Measurements from ENCODE around the gene CUEDC2.

The CUEDC2 gene

GRCh38 chr10:102408728-102409603, 23.4 kb downstream of the CUEDC2 start:
- peak; percentile 63 for DNase-seq

- no peak for DNase-seq
These were observed 24.1 kb downstream of the CUEDC2 start for GRCh38 chr10:102408131-102408727.

- DNase-seq, result no peak
These were observed 24.8 kb downstream of the CUEDC2 start for GRCh38 chr10:102407425-102408130.

GRCh38 chr10:102406815-102407214, 25.6 kb downstream of the CUEDC2 start:
- DNase-seq, result no peak

GRCh38 chr10:102405632-102406031, 26.7 kb downstream of the CUEDC2 start:
- no peak for DNase-seq

- no peak for DNase-seq
These were observed 27.2 kb downstream of the CUEDC2 start for GRCh38 chr10:102405108-102405571.

- no peak for DNase-seq
These were observed 27.8 kb downstream of the CUEDC2 start for GRCh38 chr10:102404361-102405107.

GRCh38 chr10:102403115-102403514, 29.3 kb downstream of the CUEDC2 start:
- no peak for DNase-seq

GRCh38 chr10:102402512-102402896, 29.9 kb downstream of the CUEDC2 start:
- DNase-seq, result no peak

- DNase-seq, result no peak
These were observed 30.5 kb downstream of the CUEDC2 start for GRCh38 chr10:102401735-102402511.

GRCh38 chr10:102401342-102401654, 31.1 kb downstream of the CUEDC2 start:
- DNase-seq, result no peak

- DNase-seq, result no peak
These were observed 31.6 kb downstream of the CUEDC2 start for GRCh38 chr10:102400598-102401341.

GRCh38 chr10:102400076-102400475, 32.3 kb downstream of the CUEDC2 start:
- no peak for DNase-seq

GRCh38 chr10:102399217-102400021, 33.0 kb downstream of the CUEDC2 start:
- DNase-seq, result peak; percentile 87

GRCh38 chr10:102398172-102399020, 34.0 kb downstream of the CUEDC2 start:
- no peak for DNase-seq

- DNase-seq, result no peak
These were observed 34.9 kb downstream of the CUEDC2 start for GRCh38 chr10:102397222-102398171.

- DNase-seq, result no peak
These were observed 35.6 kb downstream of the CUEDC2 start for GRCh38 chr10:102396730-102397151.

- no peak for DNase-seq
These were observed 36.1 kb downstream of the CUEDC2 start for GRCh38 chr10:102396317-102396650.

Data from activated gamma-delta T cell treated with Interleukin-2 at 50 U/mL for 16 hours (primary cell).